Naive thymus-derived CD4-positive, alpha-beta T cell (primary cell): Measurements from ENCODE around the gene ENTPD8. TPM values are rescaled to one million over a fixed set of nuclear protein-coding genes. Genes with fewer than 3 reads are reported as not detected.

Experiments
- ATAC-seq: fragments of 150-1000 bp; cut with Tn5 transposase; 2 replicates; pipeline ENCODE4 v1.10.0; 2021; ENCODE audit warnings: mild to moderate bottlenecking, moderate library complexity
- CTCF ChIA-PET: fragments of 350-600 bp; sonication (Branson Sonifier 250); formaldehyde crosslinking; loops from one replicate; lab custom pipeline; 2021; ENCODE audit warnings: antibody characterized with exemption; lab: Charles Lee
- POLR2A ChIA-PET: fragments of 350-600 bp; sonication (Branson Sonifier 250); formaldehyde crosslinking; loops from one replicate; lab custom pipeline; 2021; ENCODE audit warnings: antibody characterized with exemption, inconsistent platforms; lab: Charles Lee
- DNase-seq, 9 donors: peaks; one replicate each; pipeline versions ENCODE4 v3.0.0 to v3.0.0-alpha.2; 2020 to 2022; ENCODE audit warnings: mixed read lengths in 1 of 9
- H3K27ac ChIP-seq: one replicate; pipeline ENCODE4 v1.7.0; 2013; ENCODE audit warnings: mild to moderate bottlenecking, low read depth, low read length, moderate library complexity
- H3K27me3 ChIP-seq, 2 donors: one replicate each; pipeline ENCODE4 v1.7.0; 2013; ENCODE audit warnings: low read length in 2 of 2, mild to moderate bottlenecking in 2 of 2, moderate library complexity in 2 of 2; ENCODE audit not compliant: control insufficient read depth in 2 of 2, insufficient read depth in 2 of 2
- H3K36me3 ChIP-seq, 3 experiments: 1 replicate in 2 of 3; 2 replicates in 1 of 3; pipeline ENCODE4 v1.7.0; 2013; ENCODE audit warnings: low read length in 3 of 3, mild to moderate bottlenecking in 3 of 3, moderate library complexity in 1 of 3; ENCODE audit not compliant: insufficient read depth in 3 of 3, control insufficient read depth in 2 of 3
- H3K4me1 ChIP-seq, 2 donors: one replicate each; pipeline ENCODE4 v1.7.0; 2013; ENCODE audit warnings: low read length in 2 of 2, mild to moderate bottlenecking in 2 of 2, moderate library complexity in 1 of 2; ENCODE audit not compliant: control insufficient read depth in 2 of 2, insufficient read depth in 2 of 2
- H3K4me3 ChIP-seq: 2 replicates; pipeline ENCODE4 v1.7.0; 2013; ENCODE audit warnings: mild to moderate bottlenecking, low read length
- H3K9me3 ChIP-seq, 3 experiments: 1 replicate in 2 of 3; 2 replicates in 1 of 3; pipeline ENCODE4 v1.7.0; 2013; ENCODE audit warnings: low read length in 3 of 3; ENCODE audit not compliant: control insufficient read depth in 2 of 3
- H3K27ac Mint-ChIP-seq, 9 donors: one replicate each; pipeline ENCODE4 v1.8.0; 2020 to 2022; ENCODE audit warnings: mixed read lengths in 9 of 9, mild to moderate bottlenecking in 8 of 9, moderate library complexity in 5 of 9, inconsistent platforms in 2 of 9
- H3K27me3 Mint-ChIP-seq, 5 donors: one replicate each; pipeline ENCODE4 v1.8.0; 2021 to 2022; ENCODE audit warnings: mixed read lengths in 5 of 5, mild to moderate bottlenecking in 1 of 5
- H3K36me3 Mint-ChIP-seq, 5 donors: one replicate each; pipeline ENCODE4 v1.8.0; 2020 to 2022; ENCODE audit warnings: mixed read lengths in 5 of 5, mild to moderate bottlenecking in 3 of 5, inconsistent platforms in 1 of 5
- H3K4me1 Mint-ChIP-seq, 7 donors: one replicate each; pipeline ENCODE4 v1.8.0; 2020 to 2022; ENCODE audit warnings: mixed read lengths in 7 of 7, mild to moderate bottlenecking in 3 of 7, inconsistent platforms in 1 of 7
- H3K4me3 Mint-ChIP-seq, 10 donors: one replicate each; pipeline ENCODE4 v1.8.0; 2020 to 2022; ENCODE audit warnings: mild to moderate bottlenecking in 10 of 10, mixed read lengths in 10 of 10, moderate library complexity in 6 of 10, inconsistent platforms in 2 of 10
- H3K9me3 Mint-ChIP-seq, 11 donors: one replicate each; pipeline ENCODE4 v1.8.0; 2020 to 2022; ENCODE audit warnings: mixed read lengths in 11 of 11, mild to moderate bottlenecking in 4 of 11, inconsistent platforms in 1 of 11, moderate library complexity in 1 of 11
- intact Hi-C, 2 donors: fragments of 100-400 bp; cut with micrococcal nuclease; formaldehyde crosslinking; loops; one replicate each; pipeline ENCODE4 v1.15.1; 2023
- polyA plus RNA-seq, 2 donors: library from polyadenylated mRNA; unstranded; fragments of 300-500 nt; fragmentation: Illumina TruSeq; gene quantifications; one replicate each; pipeline ENCODE4 v1.2.3, GENCODE V29; 2021
- total RNA-seq, 6 experiments: library from RNA in 5 of 6; stranded (reverse) in 5 of 6; gene quantifications; 1 replicate in 5 of 6; 2 replicates in 1 of 6; pipeline ENCODE4 v1.2.3 and lab custom pipeline; 2021 to 2026

The ENTPD8 gene
- total and polyA plus RNA-seq, 7 experiments from 2014 or later, result not detected

- Mint-ChIP-seq H3K36me3 (peaks cover 0 to 4% (median 0%) of the 10 kb centered on the region in 5 donors), H3K4me1 (peaks cover 11 to 47% (median 33%) of the 10 kb centered on the region in 7 donors), H3K4me3 (peak overlapping the region in 4 of 10 donors; percentile 11 to 54 (median 40)), H3K27ac (peak overlapping the region in 5 of 9 donors; percentile 2 to 77 (median 72)), H3K9me3 (peaks cover 0 to 4% (median 0%) of the 10 kb centered on the region in 11 donors), H3K27me3 (peaks cover 5 to 21% (median 10%) of the 10 kb centered on the region in 5 donors)
- Histone ChIP-seq H3K27ac (no peak overlapping the region), H3K4me1 (peaks cover 10 to 18% of the 10 kb centered on the region in 2 donors), H3K9me3 (no peaks in the 10 kb centered on the region), H3K4me3 (no peak overlapping the region), H3K36me3 (no peaks in the 10 kb centered on the region), H3K27me3 (no peaks in the 10 kb centered on the region)
- intact Hi-C loops, result loop anchor here (1.0 to 2.0 kb wide), 5 partner anchors 17 to 158 kb away; partner anchors contain the start of genes EXD3 (in 2 of the 2), NOXA1 (in 2 of the 2) and NRARP (in 1 of the 2)
- ChIA-PET POLR2A (interaction anchor here (0.6 to 0.7 kb wide), 2 partner anchors 23 to 26 kb away, joined by 3 read pairs; no protein-coding TSS in a partner anchor), CTCF (interaction anchor here (0.7 to 1.2 kb wide), 3 partner anchors 12 to 81 kb away, joined by 3 to 5 read pairs (median 3); no protein-coding TSS in a partner anchor)
- ATAC-seq, result peak; percentile 82
- DNase-seq, result peak; percentile 65 to 88 (median 76)
These were observed 4.2 kb upstream of the ENTPD8 start for GRCh38 chr9:137445275-137445807.

GRCh38 chr9:137444106-137444790 lies 3.1 kb upstream of the ENTPD8 start:
- peak overlapping the region in 2 of 9 donors; percentile 30 to 33 for H3K27ac Mint-ChIP-seq
- ATAC-seq (no peak), DNase-seq (peak in 1 of 9 donors; percentile 6)
- peaks cover 0 to 3% (median 0%) of the 10 kb centered on the region in 5 donors for H3K36me3 Mint-ChIP-seq
- H3K27ac ChIP-seq, result no peak overlapping the region
- no peak overlapping the region for H3K4me3 ChIP-seq
- H3K27me3 ChIP-seq, result no peaks in the 10 kb centered on the region
- ChIA-PET POLR2A (interaction anchor here (1.6 kb wide), 1 partner anchor 21 kb away, joined by 4 read pairs; the partner anchor contains the start of genes EXD3 and NOXA1), CTCF (interaction anchor here (0.7 to 3.0 kb wide), 2 partner anchors 20 to 202 kb away, joined by 3 to 19 read pairs; partner anchors contain the start of genes EXD3 and NOXA1)
- no peak overlapping the region for H3K4me3 Mint-ChIP-seq
- H3K4me1 ChIP-seq, result peaks cover 6 to 10% of the 10 kb centered on the region in 2 donors
- peaks cover 9 to 26% (median 10%) of the 10 kb centered on the region in 5 donors for H3K27me3 Mint-ChIP-seq
- intact Hi-C loops, result loop anchor here (2.0 kb wide), 2 partner anchors 19 to 149 kb away; no protein-coding TSS in a partner anchor
- H3K4me1 Mint-ChIP-seq, result peaks cover 8 to 37% (median 29%) of the 10 kb centered on the region in 7 donors
- peaks cover 0 to 2% (median 0%) of the 10 kb centered on the region in 11 donors for H3K9me3 Mint-ChIP-seq
- H3K9me3 ChIP-seq, result no peaks in the 10 kb centered on the region
- H3K36me3 ChIP-seq, result no peaks in the 10 kb centered on the region

- ChIA-PET CTCF (interaction anchor here (3.0 kb wide), 1 partner anchor 18 kb away, joined by 19 read pairs; the partner anchor contains the start of genes EXD3 and NOXA1), POLR2A (interaction anchor here (0.6 kb wide), 1 partner anchor 25 kb away, joined by 3 read pairs; no protein-coding TSS in a partner anchor)
- Histone ChIP-seq H3K4me1 (peaks cover 6 to 10% of the 10 kb centered on the region in 2 donors), H3K4me3 (no peak overlapping the region), H3K36me3 (no peaks in the 10 kb centered on the region), H3K27ac (no peak overlapping the region), H3K9me3 (no peaks in the 10 kb centered on the region), H3K27me3 (no peaks in the 10 kb centered on the region)
- H3K9me3 Mint-ChIP-seq, result peaks cover 0 to 2% (median 0%) of the 10 kb centered on the region in 11 donors
- intact Hi-C loops, result no loop called here
- H3K36me3 Mint-ChIP-seq, result peaks cover 0 to 3% (median 0%) of the 10 kb centered on the region in 5 donors
- ATAC-seq, result no peak
- peak overlapping the region; percentile 56 to 89 (median 79) for H3K4me3 Mint-ChIP-seq
- DNase-seq, result no peak
- peaks cover 8 to 28% (median 19%) of the 10 kb centered on the region in 7 donors for H3K4me1 Mint-ChIP-seq
- H3K27ac Mint-ChIP-seq, result peak overlapping the region in 3 of 9 donors; percentile 34 to 86 (median 78)
- peaks cover 9 to 26% (median 11%) of the 10 kb centered on the region in 5 donors for H3K27me3 Mint-ChIP-seq
These were observed 771 bp upstream of the ENTPD8 start for GRCh38 chr9:137441935-137442321.

- ChIA-PET POLR2A (no interaction called here), CTCF (no interaction called here)
- ATAC-seq (no peak), DNase-seq (peak in 1 of 9 donors; percentile 4)
- Histone ChIP-seq H3K27me3 (no peaks in the 10 kb centered on the region), H3K36me3 (no peaks in the 10 kb centered on the region), H3K4me3 (no peak overlapping the region), H3K4me1 (no peaks in the 10 kb centered on the region), H3K9me3 (no peaks in the 10 kb centered on the region), H3K27ac (no peak overlapping the region)
- H3K36me3 Mint-ChIP-seq, result peaks cover 0 to 3% (median 0%) of the 10 kb centered on the region in 5 donors
- intact Hi-C loops, result no loop called here
- peaks cover 2 to 6% (median 5%) of the 10 kb centered on the region in 7 donors for H3K4me1 Mint-ChIP-seq
- H3K27ac Mint-ChIP-seq, result no peak overlapping the region
- H3K9me3 Mint-ChIP-seq, result peaks cover 0 to 2% (median 0%) of the 10 kb centered on the region in 11 donors
- peaks cover 9 to 24% (median 11%) of the 10 kb centered on the region in 5 donors for H3K27me3 Mint-ChIP-seq
- peak overlapping the region in 3 of 10 donors; percentile 8 to 29 (median 20) for H3K4me3 Mint-ChIP-seq
These were observed 1.9 kb downstream of the ENTPD8 start for GRCh38 chr9:137439158-137439714.

DNA sequence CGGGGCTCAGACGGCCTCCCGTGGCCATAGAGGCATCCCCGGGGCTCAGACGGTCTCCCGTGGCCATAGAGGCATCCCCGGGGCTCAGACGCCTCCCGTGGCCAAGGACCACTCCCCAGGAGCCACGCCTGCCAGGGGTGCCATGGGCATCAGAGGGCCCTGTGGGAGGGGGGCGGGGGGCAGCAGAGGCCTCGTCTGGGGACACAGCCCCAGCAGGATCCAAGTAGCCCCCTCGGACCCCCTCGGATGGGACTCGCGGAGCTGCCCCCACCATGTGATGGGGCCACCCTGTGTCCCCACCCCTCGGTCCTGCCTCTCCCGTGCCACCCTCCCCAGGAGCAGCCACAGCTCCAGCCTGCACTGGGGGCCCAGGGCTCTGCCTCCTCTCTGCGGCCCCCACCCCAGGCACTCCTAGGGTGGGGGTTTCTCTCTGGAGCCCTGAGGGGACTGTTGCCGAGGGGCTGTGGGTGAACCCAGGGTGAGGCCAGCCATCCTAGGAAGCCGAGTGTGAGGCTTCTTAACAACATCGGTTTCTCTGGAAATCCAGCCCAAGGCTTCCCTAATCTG lies 2.5 kb downstream of the ENTPD8 start:
- Histone ChIP-seq H3K27me3 (no peaks in the 10 kb centered on the region), H3K4me1 (no peaks in the 10 kb centered on the region), H3K36me3 (no peaks in the 10 kb centered on the region), H3K9me3 (no peaks in the 10 kb centered on the region), H3K4me3 (no peak overlapping the region), H3K27ac (no peak overlapping the region)
- intact Hi-C loops, result no loop called here
- DNase-seq (no peak), ATAC-seq (no peak)
- peaks cover 2 to 6% (median 5%) of the 10 kb centered on the region in 7 donors for H3K4me1 Mint-ChIP-seq
- H3K36me3 Mint-ChIP-seq, result peaks cover 0 to 3% (median 0%) of the 10 kb centered on the region in 5 donors
- POLR2A ChIA-PET, result no interaction called here
- H3K27me3 Mint-ChIP-seq, result peaks cover 9 to 22% (median 11%) of the 10 kb centered on the region in 5 donors
- CTCF ChIA-PET, result no interaction called here
- H3K9me3 Mint-ChIP-seq, result peaks cover 0 to 2% (median 0%) of the 10 kb centered on the region in 11 donors
- H3K27ac Mint-ChIP-seq, result no peak overlapping the region
- H3K4me3 Mint-ChIP-seq, result no peak overlapping the region
